NCI-H446 (cell line): Measurements from ENCODE around the gene MUC22.
A peak's percentile ranks its signal among the peaks of the same experiment; 100 is the strongest.
"Not testable (repeated sequence)": the region's sequence is repeated elsewhere in the genome, so short reads cannot be mapped to it uniquely, and the experiment has no call there.

Experiments used
- DNase-seq, 2 experiments: peaks; one replicate each; lab custom pipeline; 2025; lab: John Stamatoyannopoulos, UW

The MUC22 gene

GRCh38 chr6:31038559-31038958 is 28.3 kb downstream of the MUC22 start:
- no peak for DNase-seq

GRCh38 chr6:31040801-31041200 is 30.5 kb downstream of the MUC22 start:
- no peak for DNase-seq

- DNase-seq = no peak
These were observed 31.2 kb downstream of the MUC22 start for GRCh38 chr6:31041372-31041974.

- DNase-seq = peak in 1 of 2 experiments; percentile 41
These were observed 32.5 kb downstream of the MUC22 start for GRCh38 chr6:31042806-31043205.

- no peak for DNase-seq
These were observed 37.8 kb downstream of the MUC22 start for GRCh38 chr6:31048099-31048498.

- no peak for DNase-seq
These were observed 39.2 kb downstream of the MUC22 start for GRCh38 chr6:31049518-31049917.

- DNase-seq = not testable (repeated sequence)
These were observed 42.9 kb downstream of the MUC22 start for GRCh38 chr6:31053187-31053586.

GRCh38 chr6:31053873-31054272 is 43.6 kb downstream of the MUC22 start:
- DNase-seq = no peak

- DNase-seq = no peak
These were observed 45.2 kb downstream of the MUC22 start for GRCh38 chr6:31055441-31055840.

GRCh38 chr6:31057426-31058003 is 47.2 kb downstream of the MUC22 start:
- peak in 1 of 2 experiments; percentile 28 for DNase-seq

GRCh38 chr6:31058128-31058894 is 48.0 kb downstream of the MUC22 start:
- peak in 1 of 2 experiments; percentile 35 for DNase-seq

- no peak for DNase-seq
These were observed 49.9 kb downstream of the MUC22 start for GRCh38 chr6:31060145-31060544.

- no peak for DNase-seq
These were observed 53.7 kb downstream of the MUC22 start for GRCh38 chr6:31063906-31064435.

GRCh38 chr6:31065556-31065955 is 55.3 kb downstream of the MUC22 start:
- DNase-seq = no peak

GRCh38 chr6:31067028-31067427 is 56.8 kb downstream of the MUC22 start:
- DNase-seq = not testable (repeated sequence)

GRCh38 chr6:31067891-31068668 is 57.8 kb downstream of the MUC22 start:
- DNase-seq = not testable (repeated sequence)

- peak; percentile 69 to 82 for DNase-seq
These were observed 58.5 kb downstream of the MUC22 start for GRCh38 chr6:31068669-31069340.

GRCh38 chr6:31070711-31071197 is 60.5 kb downstream of the MUC22 start:
- DNase-seq = peak in 1 of 2 experiments; percentile 23

GRCh38 chr6:31074401-31074800 is 64.1 kb downstream of the MUC22 start:
- no peak for DNase-seq

- no peak for DNase-seq
These were observed 65.3 kb downstream of the MUC22 start for GRCh38 chr6:31075528-31075927.

- no peak for DNase-seq
These were observed 66.3 kb downstream of the MUC22 start for GRCh38 chr6:31076611-31077010.
